DOHH2 (cell line): Measurements from ENCODE around the gene L3MBTL3.

Source experiments
- H3F3A ChIP-seq: fragments of 200-600 bp; sonication (generic), shearing (Covaris generic); 2 replicates; pipeline ENCODE4 v1.6.0; 2016; ENCODE audit warnings: antibody characterized with exemption, mild to moderate bottlenecking; ENCODE audit not compliant: control insufficient read depth, insufficient read depth
- H3K27ac ChIP-seq: fragments of 200-600 bp; sonication (generic); 2 replicates; pipeline ENCODE4 v1.5.1; 2014; ENCODE audit warnings: low read depth, mild to moderate bottlenecking, low read length, moderate library complexity
- H3K27me3 ChIP-seq: fragments of 200-600 bp; sonication (generic); 2 replicates; pipeline ENCODE4 v1.6.1; 2014; ENCODE audit warnings: mild to moderate bottlenecking, low read length, mixed read lengths; ENCODE audit not compliant: control insufficient read depth
- H3K36me3 ChIP-seq: fragments of 200-600 bp; sonication (generic); 2 replicates; pipeline ENCODE4 v1.6.1; 2014; ENCODE audit warnings: mild to moderate bottlenecking, low read length, moderate library complexity, mixed read lengths; ENCODE audit not compliant: control insufficient read depth
- H3K4me1 ChIP-seq: fragments of 200-600 bp; sonication (generic); 2 replicates; pipeline ENCODE4 v1.6.1; 2014; ENCODE audit warnings: mild to moderate bottlenecking, low read length, mixed read lengths; ENCODE audit not compliant: control insufficient read depth
- H3K4me2 ChIP-seq: fragments of 200-600 bp; sonication (generic); 2 replicates; pipeline ENCODE4 v1.6.0; 2014; ENCODE audit warnings: mild to moderate bottlenecking, low read length, moderate library complexity
- H3K4me3 ChIP-seq: fragments of 200-600 bp; sonication (generic); 2 replicates; pipeline ENCODE4 v1.5.1; 2014; ENCODE audit warnings: mild to moderate bottlenecking, low read length, mixed read lengths
- H3K79me2 ChIP-seq: fragments of 200-600 bp; sonication (generic); 2 replicates; pipeline ENCODE4 v1.6.1; 2014; ENCODE audit warnings: mild to moderate bottlenecking, low read length, mixed read lengths; ENCODE audit not compliant: control insufficient read depth
- H3K9me2 ChIP-seq: fragments of 200-600 bp; sonication (generic); replicated peaks from 2 replicates; pipeline ENCODE4 v1.6.1; 2014; ENCODE audit warnings: mild to moderate bottlenecking, low read length, mixed read lengths; ENCODE audit not compliant: control insufficient read depth
- H3K9me3 ChIP-seq: fragments of 200-600 bp; sonication (generic); 2 replicates; pipeline ENCODE4 v1.6.1; 2014; ENCODE audit warnings: antibody characterized with exemption, low read length, mixed read lengths; ENCODE audit not compliant: control insufficient read depth, insufficient read depth
- H4K20me1 ChIP-seq: fragments of 200-600 bp; sonication (generic); 2 replicates; pipeline ENCODE4 v1.6.0; 2014; ENCODE audit warnings: low read depth, mild to moderate bottlenecking, antibody characterized with exemption, low read length, moderate library complexity; ENCODE audit not compliant: control insufficient read depth, insufficient read depth
- CTCF ChIP-seq: fragments of 200-600 bp; sonication (generic); IDR thresholded peaks from one replicate; pipeline ENCODE4 v1.5.1; 2014; ENCODE audit warnings: antibody characterized with exemption, mild to moderate bottlenecking, low read depth, low read length; ENCODE audit not compliant: poor library complexity, severe bottlenecking
- EZH2phosphoT487 ChIP-seq: fragments of 200-600 bp; sonication (generic); IDR thresholded peaks from 2 replicates; pipeline ENCODE4 v1.6.1; 2017; ENCODE audit warnings: borderline replicate concordance, mild to moderate bottlenecking, antibody characterized with exemption, low read length, moderate library complexity, mixed read lengths

Gene L3MBTL3

GRCh38 chr6:129996387-129996786 is 22.0 kb upstream of the L3MBTL3 start:
- Histone ChIP-seq H3K27ac (no peak overlapping the region), H3K36me3 (no peaks in the 10 kb centered on the region), H4K20me1 (no peaks in the 10 kb centered on the region), H3F3A (no peaks in the 10 kb centered on the region), H3K79me2 (no peaks in the 10 kb centered on the region), H3K9me2 (no peaks in the 10 kb centered on the region), H3K4me3 (no peak overlapping the region), H3K27me3 (0 out of 2 replicates have a peak, but pooled peaks cover 6% of the 10 kb centered on the region), H3K4me2 (no peak overlapping the region), H3K9me3 (no peaks in the 10 kb centered on the region), H3K4me1 (no peaks in the 10 kb centered on the region)
- no peak for TF ChIP-seq EZH2phosphoT487
- TF ChIP-seq CTCF: no peak

DNA sequence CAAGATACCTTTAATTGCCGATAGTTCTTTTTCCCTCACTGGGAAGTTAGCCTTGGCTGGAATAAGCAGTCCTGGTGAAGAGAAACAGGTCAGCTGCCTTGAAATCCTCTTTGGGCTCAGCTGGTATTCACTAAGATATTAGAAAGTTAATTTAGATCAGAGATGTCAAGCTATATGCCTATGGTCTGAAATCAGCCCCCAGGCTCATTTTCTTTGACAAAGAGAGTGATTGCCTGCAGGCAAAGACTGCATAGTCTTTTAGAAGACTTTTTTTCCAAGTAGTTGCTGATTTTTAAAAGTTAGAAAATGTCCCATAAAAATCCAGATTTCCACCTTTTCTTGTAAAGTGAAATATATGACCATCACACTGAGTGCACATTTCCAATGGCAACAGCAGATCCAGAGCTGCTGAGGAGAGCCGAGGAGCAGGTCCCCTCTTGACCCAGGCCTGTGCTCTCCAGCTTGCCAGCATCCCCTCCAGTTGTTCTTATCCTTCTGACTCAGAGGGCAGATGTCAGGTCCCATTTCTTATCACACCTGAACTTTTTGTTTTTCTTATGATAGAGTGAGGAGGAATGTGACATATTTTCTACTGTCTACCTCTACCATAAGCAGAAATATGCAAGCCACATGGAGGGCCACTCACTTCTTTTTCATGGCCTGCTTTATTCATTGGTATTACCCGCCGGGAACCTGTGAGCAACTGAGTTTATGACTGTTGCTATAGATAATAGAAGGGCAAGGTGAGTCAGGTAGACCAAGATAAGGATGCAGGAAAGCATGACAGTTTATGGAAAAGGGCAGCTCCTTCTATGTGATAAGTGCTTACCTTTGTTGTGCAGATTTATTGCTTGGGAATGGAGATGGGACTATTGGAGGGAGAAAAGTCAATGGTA is 17.6 kb upstream of the L3MBTL3 start:
- no peaks in the 10 kb centered on the region for H3F3A ChIP-seq
- no peak overlapping the region for H3K4me3 ChIP-seq
- H3K27ac ChIP-seq: no peak overlapping the region
- no peak overlapping the region for H3K4me2 ChIP-seq
- no peaks in the 10 kb centered on the region for H3K9me3 ChIP-seq
- H4K20me1 ChIP-seq: no peaks in the 10 kb centered on the region
- no peaks in the 10 kb centered on the region for H3K4me1 ChIP-seq
- no peaks in the 10 kb centered on the region for H3K36me3 ChIP-seq
- no peaks in the 10 kb centered on the region for H3K27me3 ChIP-seq
- H3K9me2 ChIP-seq: no peaks in the 10 kb centered on the region
- no peaks in the 10 kb centered on the region for H3K79me2 ChIP-seq
- TF ChIP-seq EZH2phosphoT487: no peak
- no peak for TF ChIP-seq CTCF

GRCh38 chr6:130008236-130008873 is 10.0 kb upstream of the L3MBTL3 start:
- TF ChIP-seq CTCF: no peak
- no peak for TF ChIP-seq EZH2phosphoT487
- H3F3A ChIP-seq: no peaks in the 10 kb centered on the region
- no peaks in the 10 kb centered on the region for H4K20me1 ChIP-seq
- no peaks in the 10 kb centered on the region for H3K9me2 ChIP-seq
- no peak overlapping the region for H3K4me3 ChIP-seq
- H3K27me3 ChIP-seq: no peaks in the 10 kb centered on the region
- H3K4me2 ChIP-seq: no peak overlapping the region
- H3K27ac ChIP-seq: no peak overlapping the region
- H3K79me2 ChIP-seq: no peaks in the 10 kb centered on the region
- H3K4me1 ChIP-seq: no peaks in the 10 kb centered on the region
- no peaks in the 10 kb centered on the region for H3K9me3 ChIP-seq
- no peaks in the 10 kb centered on the region for H3K36me3 ChIP-seq
